K562 (cell line): Measurements from ENCODE around the gene FAM83E. TPM values are rescaled to one million over a fixed set of nuclear protein-coding genes. Genes with fewer than 3 reads are reported as not detected.

Source experiments
- CHD4 ChIP-seq: fragments of 200-600 bp; sonication (generic); IDR thresholded peaks from 3 replicates; pipeline ENCODE4 v1.6.1; 2012; ENCODE audit warnings: low read depth, mild to moderate bottlenecking, mixed read lengths, low read length, inconsistent platforms; ENCODE audit not compliant: insufficient read depth, insufficient replicate concordance, poor library complexity, severe bottlenecking
- E2F3 ChIP-seq: fragments of 250-450 bp; sonication (Bioruptor Pico); IDR thresholded peaks from 2 replicates; pipeline ENCODE4 v1.4.0; 2020; ENCODE audit warnings: mild to moderate bottlenecking
- ERF ChIP-seq: fragments of 450-650 bp; formaldehyde crosslinking; IDR thresholded peaks from 2 replicates; pipeline ENCODE4 v1.4.0; 2020; ENCODE audit warnings: mild to moderate bottlenecking, mixed read lengths
- NCOR1 ChIP-seq: fragments of 450-650 bp; IDR thresholded peaks from 2 replicates; pipeline ENCODE4 v1.6.1; 2016; ENCODE audit warnings: mild to moderate bottlenecking, moderate library complexity
- POLR2AphosphoS2 ChIP-seq: IDR thresholded peaks from 2 replicates; pipeline ENCODE4 v1.6.1; 2012; ENCODE audit warnings: low read length, improper control_type of control experiment
- SUPT5H ChIP-seq: fragments of 450-650 bp; IDR thresholded peaks from 2 replicates; pipeline ENCODE4 v1.6.1; 2016
- YBX1 ChIP-seq: fragments of 450-650 bp; IDR thresholded peaks from 2 replicates; pipeline ENCODE4 v1.7.1; 2016; ENCODE audit warnings: mild to moderate bottlenecking
- ZNF830 ChIP-seq: fragments of 250-450 bp; sonication (Bioruptor Pico); IDR thresholded peaks from 2 replicates; pipeline ENCODE4 v1.5.0; 2021; ENCODE audit warnings: mild to moderate bottlenecking
- polyA plus RNA-seq, 8 experiments: library from polyadenylated mRNA; depleted of rRNA in 4 of 8; stranded (reverse) in 5 of 8; unstranded in 3 of 8; fragments of >200 nt; fragmentation: Nextera tagmentation in 2 of 8; fragmentation: Illumina TruSeq in 1 of 8; extraction: Ambion mirVana in 2 of 8; extraction: Trizol in 1 of 8; gene quantifications; 2 replicates each; pipeline versions ENCODE4 v1.2.1 to v1.2.3, GENCODE V29; 2011 to 2014; ENCODE audit warnings: inconsistent platforms in 1 of 8, missing spikeins in 1 of 8
- total RNA-seq, 7 experiments: library from RNA; depleted of rRNA in 6 of 7; stranded (reverse); fragments of >200 nt in 6 of 7; fragmentation: Illumina TruSeq in 2 of 7; extraction: Trizol in 2 of 7; gene quantifications; 2 replicates each; pipeline versions ENCODE4 v1.2.1 to v1.2.3, GENCODE V29; 2011 to 2021; ENCODE audit warnings: low replicate concordance in 1 of 7
- TF ChIP-seq, protein P1 (sequence below): fragments of 250-450 bp; sonication (Bioruptor Pico); IDR thresholded peaks from 2 replicates; pipeline ENCODE4 v1.4.0; 2020
- TF ChIP-seq, protein P2 (sequence below): sonication (generic); formaldehyde crosslinking; IDR thresholded peaks from 2 replicates; pipeline ENCODE4 v1.8.0; 2023; ENCODE audit warnings: mild to moderate bottlenecking, missing genetic modification reagents
- TF ChIP-seq, protein P3 (sequence below), 2 experiments: fragments of 150-350 bp in 1 of 2; IDR thresholded peaks; 2 replicates each; pipeline ENCODE4 v1.6.1; 2012 to 2016; ENCODE audit warnings: low read depth in 2 of 2, low read length in 2 of 2, mild to moderate bottlenecking in 1 of 2, moderate library complexity in 1 of 2
- TF ChIP-seq, protein P4 (sequence below): fragments of 450-650 bp; formaldehyde crosslinking; IDR thresholded peaks from 2 replicates; pipeline ENCODE4 v1.4.0; 2022; ENCODE audit warnings: missing genetic modification characterization

Gene FAM83E
- total and polyA plus RNA-seq, 9 of the 15 experiments (the other 6 are each of a cell fraction or from before 2014, with no cell fraction given) = 0.15 to 0.87 (median 0.29) TPM; not detected in 4

DNA sequence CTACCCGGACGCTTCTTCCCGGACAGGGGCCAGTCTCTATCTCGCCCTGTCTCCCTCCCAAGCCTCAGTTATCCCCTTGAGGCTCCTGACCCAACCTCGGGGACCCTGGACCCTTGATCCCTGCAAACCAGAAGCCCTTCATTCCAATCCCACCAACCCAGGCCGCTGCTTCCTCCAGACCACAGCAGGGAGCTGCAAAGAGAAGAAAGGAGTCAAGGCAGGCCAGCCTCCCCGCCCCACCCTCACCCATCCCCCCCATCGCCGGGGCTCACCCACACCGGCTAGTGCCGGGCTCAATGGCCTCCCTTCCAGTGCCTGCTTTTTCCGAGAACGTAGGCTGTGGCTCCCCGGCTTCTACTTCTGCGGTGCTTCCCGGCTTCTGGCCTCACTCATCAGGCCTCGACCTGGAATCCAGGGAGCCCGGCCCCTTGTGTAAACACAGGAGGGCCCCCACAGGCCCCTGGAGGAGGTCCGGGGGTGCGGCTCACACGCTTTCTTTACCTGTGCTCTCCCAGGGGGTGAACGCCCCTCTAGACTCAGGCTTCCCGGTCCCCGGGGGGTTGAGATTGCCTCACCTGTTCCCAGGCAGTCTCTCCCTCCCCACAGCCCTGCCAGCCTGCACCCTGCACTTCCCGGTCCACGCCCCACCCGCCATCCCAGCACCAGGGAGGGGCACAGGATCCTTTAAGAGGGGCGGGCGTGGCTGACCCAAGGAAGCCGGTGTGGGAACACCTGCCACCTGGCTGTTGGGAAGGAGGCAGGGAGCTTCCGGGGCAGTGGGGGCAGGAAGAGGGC lies at the start of gene FAM83E (continued):
- TF ChIP-seq, protein P1, sequence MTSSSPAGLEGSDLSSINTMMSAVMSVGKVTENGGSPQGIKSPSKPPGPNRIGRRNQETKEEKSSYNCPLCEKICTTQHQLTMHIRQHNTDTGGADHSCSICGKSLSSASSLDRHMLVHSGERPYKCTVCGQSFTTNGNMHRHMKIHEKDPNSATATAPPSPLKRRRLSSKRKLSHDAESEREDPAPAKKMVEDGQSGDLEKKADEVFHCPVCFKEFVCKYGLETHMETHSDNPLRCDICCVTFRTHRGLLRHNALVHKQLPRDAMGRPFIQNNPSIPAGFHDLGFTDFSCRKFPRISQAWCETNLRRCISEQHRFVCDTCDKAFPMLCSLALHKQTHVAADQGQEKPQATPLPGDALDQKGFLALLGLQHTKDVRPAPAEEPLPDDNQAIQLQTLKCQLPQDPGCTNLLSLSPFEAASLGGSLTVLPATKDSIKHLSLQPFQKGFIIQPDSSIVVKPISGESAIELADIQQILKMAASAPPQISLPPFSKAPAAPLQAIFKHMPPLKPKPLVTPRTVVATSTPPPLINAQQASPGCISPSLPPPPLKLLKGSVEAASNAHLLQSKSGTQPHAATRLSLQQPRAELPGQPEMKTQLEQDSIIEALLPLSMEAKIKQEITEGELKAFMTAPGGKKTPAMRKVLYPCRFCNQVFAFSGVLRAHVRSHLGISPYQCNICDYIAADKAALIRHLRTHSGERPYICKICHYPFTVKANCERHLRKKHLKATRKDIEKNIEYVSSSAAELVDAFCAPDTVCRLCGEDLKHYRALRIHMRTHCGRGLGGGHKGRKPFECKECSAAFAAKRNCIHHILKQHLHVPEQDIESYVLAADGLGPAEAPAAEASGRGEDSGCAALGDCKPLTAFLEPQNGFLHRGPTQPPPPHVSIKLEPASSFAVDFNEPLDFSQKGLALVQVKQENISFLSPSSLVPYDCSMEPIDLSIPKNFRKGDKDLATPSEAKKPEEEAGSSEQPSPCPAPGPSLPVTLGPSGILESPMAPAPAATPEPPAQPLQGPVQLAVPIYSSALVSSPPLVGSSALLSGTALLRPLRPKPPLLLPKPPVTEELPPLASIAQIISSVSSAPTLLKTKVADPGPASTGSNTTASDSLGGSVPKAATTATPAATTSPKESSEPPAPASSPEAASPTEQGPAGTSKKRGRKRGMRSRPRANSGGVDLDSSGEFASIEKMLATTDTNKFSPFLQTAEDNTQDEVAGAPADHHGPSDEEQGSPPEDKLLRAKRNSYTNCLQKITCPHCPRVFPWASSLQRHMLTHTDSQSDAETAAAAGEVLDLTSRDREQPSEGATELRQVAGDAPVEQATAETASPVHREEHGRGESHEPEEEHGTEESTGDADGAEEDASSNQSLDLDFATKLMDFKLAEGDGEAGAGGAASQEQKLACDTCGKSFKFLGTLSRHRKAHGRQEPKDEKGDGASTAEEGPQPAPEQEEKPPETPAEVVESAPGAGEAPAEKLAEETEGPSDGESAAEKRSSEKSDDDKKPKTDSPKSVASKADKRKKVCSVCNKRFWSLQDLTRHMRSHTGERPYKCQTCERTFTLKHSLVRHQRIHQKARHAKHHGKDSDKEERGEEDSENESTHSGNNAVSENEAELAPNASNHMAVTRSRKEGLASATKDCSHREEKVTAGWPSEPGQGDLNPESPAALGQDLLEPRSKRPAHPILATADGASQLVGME = no peak
- TF ChIP-seq, protein P2, sequence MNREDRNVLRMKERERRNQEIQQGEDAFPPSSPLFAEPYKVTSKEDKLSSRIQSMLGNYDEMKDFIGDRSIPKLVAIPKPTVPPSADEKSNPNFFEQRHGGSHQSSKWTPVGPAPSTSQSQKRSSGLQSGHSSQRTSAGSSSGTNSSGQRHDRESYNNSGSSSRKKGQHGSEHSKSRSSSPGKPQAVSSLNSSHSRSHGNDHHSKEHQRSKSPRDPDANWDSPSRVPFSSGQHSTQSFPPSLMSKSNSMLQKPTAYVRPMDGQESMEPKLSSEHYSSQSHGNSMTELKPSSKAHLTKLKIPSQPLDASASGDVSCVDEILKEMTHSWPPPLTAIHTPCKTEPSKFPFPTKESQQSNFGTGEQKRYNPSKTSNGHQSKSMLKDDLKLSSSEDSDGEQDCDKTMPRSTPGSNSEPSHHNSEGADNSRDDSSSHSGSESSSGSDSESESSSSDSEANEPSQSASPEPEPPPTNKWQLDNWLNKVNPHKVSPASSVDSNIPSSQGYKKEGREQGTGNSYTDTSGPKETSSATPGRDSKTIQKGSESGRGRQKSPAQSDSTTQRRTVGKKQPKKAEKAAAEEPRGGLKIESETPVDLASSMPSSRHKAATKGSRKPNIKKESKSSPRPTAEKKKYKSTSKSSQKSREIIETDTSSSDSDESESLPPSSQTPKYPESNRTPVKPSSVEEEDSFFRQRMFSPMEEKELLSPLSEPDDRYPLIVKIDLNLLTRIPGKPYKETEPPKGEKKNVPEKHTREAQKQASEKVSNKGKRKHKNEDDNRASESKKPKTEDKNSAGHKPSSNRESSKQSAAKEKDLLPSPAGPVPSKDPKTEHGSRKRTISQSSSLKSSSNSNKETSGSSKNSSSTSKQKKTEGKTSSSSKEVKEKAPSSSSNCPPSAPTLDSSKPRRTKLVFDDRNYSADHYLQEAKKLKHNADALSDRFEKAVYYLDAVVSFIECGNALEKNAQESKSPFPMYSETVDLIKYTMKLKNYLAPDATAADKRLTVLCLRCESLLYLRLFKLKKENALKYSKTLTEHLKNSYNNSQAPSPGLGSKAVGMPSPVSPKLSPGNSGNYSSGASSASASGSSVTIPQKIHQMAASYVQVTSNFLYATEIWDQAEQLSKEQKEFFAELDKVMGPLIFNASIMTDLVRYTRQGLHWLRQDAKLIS (CRISPR knock-in tag) = no peak; the same call in 1 of the 2 replicates
- TF ChIP-seq, protein P3, sequence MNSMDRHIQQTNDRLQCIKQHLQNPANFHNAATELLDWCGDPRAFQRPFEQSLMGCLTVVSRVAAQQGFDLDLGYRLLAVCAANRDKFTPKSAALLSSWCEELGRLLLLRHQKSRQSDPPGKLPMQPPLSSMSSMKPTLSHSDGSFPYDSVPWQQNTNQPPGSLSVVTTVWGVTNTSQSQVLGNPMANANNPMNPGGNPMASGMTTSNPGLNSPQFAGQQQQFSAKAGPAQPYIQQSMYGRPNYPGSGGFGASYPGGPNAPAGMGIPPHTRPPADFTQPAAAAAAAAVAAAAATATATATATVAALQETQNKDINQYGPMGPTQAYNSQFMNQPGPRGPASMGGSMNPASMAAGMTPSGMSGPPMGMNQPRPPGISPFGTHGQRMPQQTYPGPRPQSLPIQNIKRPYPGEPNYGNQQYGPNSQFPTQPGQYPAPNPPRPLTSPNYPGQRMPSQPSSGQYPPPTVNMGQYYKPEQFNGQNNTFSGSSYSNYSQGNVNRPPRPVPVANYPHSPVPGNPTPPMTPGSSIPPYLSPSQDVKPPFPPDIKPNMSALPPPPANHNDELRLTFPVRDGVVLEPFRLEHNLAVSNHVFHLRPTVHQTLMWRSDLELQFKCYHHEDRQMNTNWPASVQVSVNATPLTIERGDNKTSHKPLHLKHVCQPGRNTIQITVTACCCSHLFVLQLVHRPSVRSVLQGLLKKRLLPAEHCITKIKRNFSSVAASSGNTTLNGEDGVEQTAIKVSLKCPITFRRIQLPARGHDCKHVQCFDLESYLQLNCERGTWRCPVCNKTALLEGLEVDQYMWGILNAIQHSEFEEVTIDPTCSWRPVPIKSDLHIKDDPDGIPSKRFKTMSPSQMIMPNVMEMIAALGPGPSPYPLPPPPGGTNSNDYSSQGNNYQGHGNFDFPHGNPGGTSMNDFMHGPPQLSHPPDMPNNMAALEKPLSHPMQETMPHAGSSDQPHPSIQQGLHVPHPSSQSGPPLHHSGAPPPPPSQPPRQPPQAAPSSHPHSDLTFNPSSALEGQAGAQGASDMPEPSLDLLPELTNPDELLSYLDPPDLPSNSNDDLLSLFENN (IDR thresholded peaks at IDR 0.05; ENCODE audit: low read depth in 2 of 2, low read length in 2 of 2) = peak in 1 of 2 experiments; percentile 65; a peak in 1 of 4 replicates
- TF ChIP-seq, protein P4, sequence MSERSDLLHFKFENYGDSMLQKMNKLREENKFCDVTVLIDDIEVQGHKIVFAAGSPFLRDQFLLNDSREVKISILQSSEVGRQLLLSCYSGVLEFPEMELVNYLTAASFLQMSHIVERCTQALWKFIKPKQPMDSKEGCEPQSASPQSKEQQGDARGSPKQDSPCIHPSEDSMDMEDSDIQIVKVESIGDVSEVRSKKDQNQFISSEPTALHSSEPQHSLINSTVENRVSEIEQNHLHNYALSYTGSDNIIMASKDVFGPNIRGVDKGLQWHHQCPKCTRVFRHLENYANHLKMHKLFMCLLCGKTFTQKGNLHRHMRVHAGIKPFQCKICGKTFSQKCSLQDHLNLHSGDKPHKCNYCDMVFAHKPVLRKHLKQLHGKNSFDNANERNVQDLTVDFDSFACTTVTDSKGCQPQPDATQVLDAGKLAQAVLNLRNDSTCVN (CRISPR knock-in tag) = 0 out of 2 replicates have a peak, but pooled peaks have one; percentile 15
- TF ChIP-seq CHD4 = no peak
- TF ChIP-seq NCOR1 = peak; percentile 57
- TF ChIP-seq ERF (CRISPR knock-in tag) = peak; percentile 96
- TF ChIP-seq POLR2AphosphoS2 = peak; percentile 98
- peak; percentile 30; the same call in 1 of the 2 replicates for TF ChIP-seq ZNF830 (CRISPR knock-in tag)
- peak; percentile 89 for TF ChIP-seq SUPT5H
- no peak for TF ChIP-seq E2F3 (CRISPR knock-in tag)
- no peak for TF ChIP-seq YBX1
